Measurements from ENCODE around the gene FUT7. TPM values are rescaled to one million over a fixed set of nuclear protein-coding genes. Genes with fewer than 3 reads are reported as not detected.
A peak's percentile ranks its signal among the peaks of the same experiment; 100 is the strongest.

Gene FUT7
- total and polyA plus RNA-seq, 2 of the 13 experiments (the other 11 are each of a cell fraction or from before 2014, with no cell fraction given), result 0.05 TPM; not detected in 1

- TF ChIP-seq STAT6 (CRISPR knock-in tag; IDR thresholded peaks at IDR 0.05; ENCODE audit: borderline replicate concordance), result no peak
- TF ChIP-seq GZF1 (CRISPR knock-in tag; IDR thresholded peaks at IDR 0.05), result no peak
- no peak for TF ChIP-seq ZKSCAN5 (CRISPR knock-in tag; IDR thresholded peaks at IDR 0.05)
- peak; percentile 24; the same call in 1 of the 2 replicates for TF ChIP-seq ATF7-NPFF (CRISPR knock-in tag; IDR thresholded peaks at IDR 0.05; ENCODE audit: low read depth)
- no peak for TF ChIP-seq GMEB2 (CRISPR knock-in tag; IDR thresholded peaks at IDR 0.05; ENCODE audit: low read depth)
- peak; percentile 64; the same call in 1 of the 2 replicates for TF ChIP-seq FOXP4 (CRISPR knock-in tag; IDR thresholded peaks at IDR 0.05)
- TF ChIP-seq ZNF292 (CRISPR knock-in tag; IDR thresholded peaks at IDR 0.05; ENCODE audit: borderline replicate concordance, low read depth), result 0 out of 2 replicates have a peak, but pooled peaks have one; percentile 42
- no peak for TF ChIP-seq BCLAF1 (IDR thresholded peaks at IDR 0.05)
- peak; percentile 36; the same call in 1 of the 2 replicates for TF ChIP-seq TFAP4 (IDR thresholded peaks at IDR 0.05; ENCODE audit: borderline replicate concordance, low read depth)
- TF ChIP-seq MYC (CRISPR knock-in tag; IDR thresholded peaks at IDR 0.05; ENCODE audit: borderline replicate concordance), result peak; percentile 46; the same call in 1 of the 2 replicates
- 0 out of 2 replicates have a peak, but pooled peaks have one; percentile 38 for TF ChIP-seq ZFP37 (CRISPR knock-in tag; IDR thresholded peaks at IDR 0.05; ENCODE audit: borderline replicate concordance)
- 0 out of 2 replicates have a peak, but pooled peaks have one; percentile 27 for TF ChIP-seq KDM5B (CRISPR knock-in tag; IDR thresholded peaks at IDR 0.05; ENCODE audit: borderline replicate concordance)
- TF ChIP-seq DMTF1 (CRISPR knock-in tag; IDR thresholded peaks at IDR 0.05), result no peak
- TF ChIP-seq SP5 (CRISPR knock-in tag; IDR thresholded peaks at IDR 0.05; ENCODE audit: borderline replicate concordance, low read depth), result peak; percentile 39; the same call in 1 of the 2 replicates
- 0 out of 2 replicates have a peak, but pooled peaks have one; percentile 27 for TF ChIP-seq POLR2G (IDR thresholded peaks at IDR 0.05; ENCODE audit: low read depth, low read length)
Measured at GRCh38 chr9:137056739-137057415, 25.0 kb upstream of the FUT7 start (continued).
